ENCODE data around the gene CCNDBP1. TPM values are rescaled to one million over a fixed set of nuclear protein-coding genes. Genes with fewer than 3 reads are reported as not detected.
A peak's percentile ranks its signal among the peaks of the same experiment; 100 is the strongest.

The CCNDBP1 gene
- total RNA-seq, 1 donor from 2014 or later, result 39.0 TPM

GRCh38 chr15:43243020-43243645 is 57.9 kb downstream of the CCNDBP1 start:
- FAIRE-seq, result peak; percentile 75
- H3K27me3 ChIP-seq (ENCODE audit: control insufficient read depth, insufficient read depth, low read length), result peaks cover 2% of the 10 kb centered on the region
- no peak for TF ChIP-seq CTCF (IDR thresholded peaks at IDR 0.05; ENCODE audit: insufficient read depth, low read length, severe bottlenecking)
- no peak overlapping the region for H3K4me3 ChIP-seq (ENCODE audit: low read depth, low read length)
- H3K36me3 ChIP-seq (ENCODE audit: control insufficient read depth, insufficient read depth, low read length), result no peaks in the 10 kb centered on the region
- DNase-seq (ENCODE audit: low read depth), result peak; percentile 21

GRCh38 chr15:43244092-43244491 is 58.9 kb downstream of the CCNDBP1 start:
- FAIRE-seq (peak; percentile 88), DNase-seq (ENCODE audit: low read depth) (no peak)
- no peak overlapping the region for H3K4me3 ChIP-seq (ENCODE audit: low read depth, low read length)
- TF ChIP-seq CTCF (IDR thresholded peaks at IDR 0.05; ENCODE audit: insufficient read depth, low read length, severe bottlenecking), result no peak
- no peaks in the 10 kb centered on the region for H3K36me3 ChIP-seq (ENCODE audit: control insufficient read depth, insufficient read depth, low read length)
- peaks cover 2% of the 10 kb centered on the region for H3K27me3 ChIP-seq (ENCODE audit: control insufficient read depth, insufficient read depth, low read length)

GRCh38 chr15:43246261-43246774 is 61.1 kb downstream of the CCNDBP1 start:
- no peaks in the 10 kb centered on the region for H3K36me3 ChIP-seq (ENCODE audit: control insufficient read depth, insufficient read depth, low read length)
- no peak for TF ChIP-seq CTCF (IDR thresholded peaks at IDR 0.05; ENCODE audit: insufficient read depth, low read length, severe bottlenecking)
- FAIRE-seq (no peak), DNase-seq (ENCODE audit: low read depth) (no peak)
- H3K27me3 ChIP-seq (ENCODE audit: control insufficient read depth, insufficient read depth, low read length), result no peaks in the 10 kb centered on the region
- no peak overlapping the region for H3K4me3 ChIP-seq (ENCODE audit: low read depth, low read length)

Other genes with a start within 250 kb of the CCNDBP1 start
- 15.9 and 18.4 TPM in 2 replicates for gene UBR1, start 79.4 kb upstream of the CCNDBP1 start, total RNA-seq
- 22.5 and 26.1 TPM in 2 replicates for gene TMEM62, start 51.8 kb upstream of the CCNDBP1 start, total RNA-seq
- not detected in 2 replicates for gene EPB42, start 35.6 kb downstream of the CCNDBP1 start, total RNA-seq
- under 0.01 and 1.8 TPM in 2 replicates for gene TGM5, start 81.5 kb downstream of the CCNDBP1 start, total RNA-seq
- not detected in 2 replicates for gene TGM7, start 116.9 kb downstream of the CCNDBP1 start, total RNA-seq
- 5.4 and 11.3 TPM in 2 replicates for gene LCMT2, start 145.2 kb downstream of the CCNDBP1 start, total RNA-seq
- 32.9 and 36.6 TPM in 2 replicates for gene ZSCAN29, start 185.6 kb downstream of the CCNDBP1 start, total RNA-seq
- gene TUBGCP4, start 185.7 kb downstream of the CCNDBP1 start, total RNA-seq, result 13.7 and 17.4 TPM in 2 replicates